OCI-LY3 (cell line): ENCODE data around the gene FARP1.

Experiments used
- H2AFZ ChIP-seq: fragments of 200-600, 300-600 bp; shearing (Covaris generic); 2 replicates; pipeline ENCODE4 v1.6.0; 2014; ENCODE audit warnings: antibody characterized with exemption, low read depth, low read length
- H3K27ac ChIP-seq: fragments of 200-600, 300-600 bp; sonication (generic); 2 replicates; pipeline ENCODE4 v1.5.1; 2014; ENCODE audit warnings: mild to moderate bottlenecking, low read length, moderate library complexity, mixed read lengths
- H3K27me3 ChIP-seq: fragments of 200-600, 300-600 bp; sonication (generic); 2 replicates; pipeline ENCODE4 v1.6.1; 2014; ENCODE audit warnings: low read depth, low read length, mixed read lengths
- H3K36me3 ChIP-seq: fragments of 200-600, 300-600 bp; sonication (generic); replicated peaks from 2 replicates; pipeline ENCODE3; 2014; ENCODE audit warnings: low read depth, low read length, mixed read lengths
- H3K4me1 ChIP-seq: fragments of 300-600, 200-600 bp; sonication (generic); 2 replicates; pipeline ENCODE4 v1.6.1; 2014; ENCODE audit warnings: low read length, mixed read lengths
- H3K4me2 ChIP-seq: fragments of 200-600, 300-600 bp; sonication (generic); 2 replicates; pipeline ENCODE4 v1.6.1; 2014; ENCODE audit warnings: low read length, mixed read lengths
- H3K4me3 ChIP-seq: fragments of 300-600, 200-600 bp; sonication (generic); 2 replicates; pipeline ENCODE4 v1.5.1; 2014; ENCODE audit warnings: antibody characterized with exemption, mild to moderate bottlenecking, low read length, moderate library complexity
- H3K79me2 ChIP-seq: fragments of 300-600, 200-600 bp; shearing (Covaris generic); 2 replicates; pipeline ENCODE4 v1.6.1; 2014; ENCODE audit warnings: mild to moderate bottlenecking, low read length, mixed read lengths
- H3K9ac ChIP-seq: fragments of 300-600, 200-600 bp; shearing (Covaris generic); 2 replicates; pipeline ENCODE4 v1.6.0; 2014; ENCODE audit warnings: mild to moderate bottlenecking, low read length, moderate library complexity
- H3K9me3 ChIP-seq: fragments of 200-600, 300-600 bp; shearing (Covaris generic); 2 replicates; pipeline ENCODE4 v1.6.1; 2014; ENCODE audit warnings: low read length, mixed read lengths; ENCODE audit not compliant: insufficient read depth
- H4K20me1 ChIP-seq: fragments of 200-600, 300-600 bp; sonication (generic); 2 replicates; pipeline ENCODE4 v1.6.1; 2016; ENCODE audit warnings: low read length, mixed read lengths; ENCODE audit not compliant: insufficient read depth
- EZH2phosphoT487 ChIP-seq: fragments of 200-600 bp; shearing (Covaris generic); IDR thresholded peaks from 2 replicates; pipeline ENCODE4 v1.6.1; 2018; ENCODE audit warnings: antibody characterized with exemption, mixed run types, low read depth
- TF ChIP-seq, protein P1 (sequence below): fragments of 200-600, 300-600 bp; sonication (generic); IDR thresholded peaks from 2 replicates; pipeline ENCODE4 v1.5.1; 2014; ENCODE audit warnings: antibody characterized with exemption, low read length, low read depth

The FARP1 gene

DNA sequence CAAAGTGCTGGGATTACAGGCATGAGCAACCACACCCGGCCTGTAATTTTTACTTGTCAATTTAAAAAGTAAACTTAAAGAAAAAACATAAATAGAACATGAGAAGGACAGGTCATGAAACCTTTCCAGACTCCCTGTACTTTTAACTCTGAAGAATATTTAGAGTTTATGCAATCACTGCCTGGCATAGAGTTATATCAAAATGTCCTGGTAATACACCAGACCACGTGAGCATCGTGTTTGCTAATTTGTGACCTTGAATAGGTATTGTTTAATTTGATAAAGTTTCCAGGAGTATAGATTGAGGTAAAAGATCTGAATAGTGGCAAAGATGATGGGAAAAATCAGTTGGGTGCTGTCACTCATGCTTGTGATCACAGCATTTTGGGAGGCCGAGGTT, 115.3 kb downstream of the FARP1 start:
- H3K4me3 ChIP-seq, result no peak overlapping the region
- H3K36me3 ChIP-seq, result no peaks in the 10 kb centered on the region
- H4K20me1 ChIP-seq, result no peaks in the 10 kb centered on the region
- H2AFZ ChIP-seq, result no peak overlapping the region
- no peak overlapping the region for H3K4me2 ChIP-seq
- TF ChIP-seq EZH2phosphoT487, result no peak
- TF ChIP-seq, protein P1, sequence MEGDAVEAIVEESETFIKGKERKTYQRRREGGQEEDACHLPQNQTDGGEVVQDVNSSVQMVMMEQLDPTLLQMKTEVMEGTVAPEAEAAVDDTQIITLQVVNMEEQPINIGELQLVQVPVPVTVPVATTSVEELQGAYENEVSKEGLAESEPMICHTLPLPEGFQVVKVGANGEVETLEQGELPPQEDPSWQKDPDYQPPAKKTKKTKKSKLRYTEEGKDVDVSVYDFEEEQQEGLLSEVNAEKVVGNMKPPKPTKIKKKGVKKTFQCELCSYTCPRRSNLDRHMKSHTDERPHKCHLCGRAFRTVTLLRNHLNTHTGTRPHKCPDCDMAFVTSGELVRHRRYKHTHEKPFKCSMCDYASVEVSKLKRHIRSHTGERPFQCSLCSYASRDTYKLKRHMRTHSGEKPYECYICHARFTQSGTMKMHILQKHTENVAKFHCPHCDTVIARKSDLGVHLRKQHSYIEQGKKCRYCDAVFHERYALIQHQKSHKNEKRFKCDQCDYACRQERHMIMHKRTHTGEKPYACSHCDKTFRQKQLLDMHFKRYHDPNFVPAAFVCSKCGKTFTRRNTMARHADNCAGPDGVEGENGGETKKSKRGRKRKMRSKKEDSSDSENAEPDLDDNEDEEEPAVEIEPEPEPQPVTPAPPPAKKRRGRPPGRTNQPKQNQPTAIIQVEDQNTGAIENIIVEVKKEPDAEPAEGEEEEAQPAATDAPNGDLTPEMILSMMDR, result no peak
- H3K27me3 ChIP-seq, result no peaks in the 10 kb centered on the region
- H3K9ac ChIP-seq, result no peak overlapping the region
- no peak overlapping the region for H3K27ac ChIP-seq
- H3K9me3 ChIP-seq, result no peaks in the 10 kb centered on the region
- no peaks in the 10 kb centered on the region for H3K79me2 ChIP-seq
- H3K4me1 ChIP-seq, result no peaks in the 10 kb centered on the region

DNA sequence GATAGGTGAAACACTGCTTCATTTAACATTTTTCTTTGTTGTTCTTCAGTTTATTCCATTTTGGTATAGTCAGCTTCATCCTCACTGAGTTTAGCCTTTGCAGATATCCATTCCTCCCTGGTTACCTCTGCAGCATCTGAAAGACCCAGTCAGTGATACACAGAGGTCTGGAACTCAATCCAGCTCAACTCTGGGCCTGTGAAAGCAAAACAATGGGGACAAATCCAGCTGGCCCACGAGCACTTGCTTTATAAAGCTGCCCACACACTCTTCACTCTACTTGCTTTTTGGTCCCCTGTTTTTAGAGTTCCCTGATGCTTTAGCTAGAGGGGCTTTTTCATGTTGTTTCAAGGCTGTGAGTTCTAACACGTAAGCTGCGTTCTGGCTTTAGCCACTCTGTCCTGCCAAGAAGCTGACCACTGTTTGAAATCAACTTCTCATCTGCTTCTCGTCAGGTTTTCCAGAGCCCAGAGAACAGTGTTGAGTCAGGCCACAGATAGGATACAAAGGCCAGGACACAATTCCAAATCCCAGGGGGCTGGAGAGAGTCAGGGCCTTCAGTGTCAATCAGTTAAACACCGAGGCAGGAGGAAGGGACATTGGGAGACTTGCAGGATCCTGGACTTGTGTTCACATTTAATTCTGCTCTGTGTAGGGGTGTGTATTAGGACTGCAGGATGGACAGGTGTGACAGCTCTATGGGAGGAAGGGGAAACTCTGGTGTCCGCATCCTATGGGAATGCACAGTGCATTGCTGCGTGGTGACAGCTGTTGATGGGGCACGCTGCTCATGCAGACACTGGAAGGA, 117.7 kb downstream of the FARP1 start:
- Histone ChIP-seq H3K4me1 (no peaks in the 10 kb centered on the region), H4K20me1 (no peaks in the 10 kb centered on the region), H3K9ac (no peak overlapping the region), H3K27me3 (no peaks in the 10 kb centered on the region), H3K9me3 (no peaks in the 10 kb centered on the region), H2AFZ (no peak overlapping the region), H3K4me2 (no peak overlapping the region), H3K27ac (no peak overlapping the region), H3K79me2 (no peaks in the 10 kb centered on the region), H3K36me3 (no peaks in the 10 kb centered on the region), H3K4me3 (no peak overlapping the region)
- TF ChIP-seq, protein P1, result no peak
- TF ChIP-seq EZH2phosphoT487, result no peak

DNA sequence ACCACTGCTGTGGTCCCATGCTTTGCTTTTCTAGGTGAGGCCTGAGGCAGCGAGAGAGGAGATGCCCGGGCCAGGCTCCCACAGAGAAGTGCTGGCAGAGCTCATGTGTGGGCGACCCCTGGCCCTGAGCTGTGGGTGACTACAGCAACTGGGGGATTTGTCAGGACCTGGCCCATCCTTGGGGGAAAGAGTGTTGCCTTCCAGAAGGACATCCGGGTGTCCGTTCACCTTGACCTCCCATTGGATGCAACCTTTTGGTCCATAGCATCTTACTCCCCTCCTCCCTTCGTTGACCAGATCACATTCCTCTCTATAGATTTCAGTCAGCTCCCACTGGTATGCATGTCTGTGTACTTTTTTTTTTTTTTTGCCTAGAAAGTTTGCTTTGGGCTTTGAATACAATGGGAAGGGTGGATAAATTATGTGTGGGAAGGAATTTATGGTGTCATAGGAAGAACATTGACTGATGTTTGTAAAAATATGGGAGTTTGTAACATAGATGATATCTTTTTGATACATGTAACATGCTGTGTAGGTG, 118.3 kb downstream of the FARP1 start:
- no peaks in the 10 kb centered on the region for H3K4me1 ChIP-seq
- TF ChIP-seq EZH2phosphoT487, result no peak

GRCh38 chr13:98262292-98262691, 119.4 kb downstream of the FARP1 start:
- TF ChIP-seq EZH2phosphoT487, result no peak
- TF ChIP-seq, protein P1, result no peak
- Histone ChIP-seq H3K27me3 (no peaks in the 10 kb centered on the region), H3K9me3 (no peaks in the 10 kb centered on the region), H3K4me2 (no peak overlapping the region), H3K9ac (no peak overlapping the region), H3K36me3 (no peaks in the 10 kb centered on the region), H3K27ac (no peak overlapping the region), H2AFZ (no peak overlapping the region), H3K79me2 (no peaks in the 10 kb centered on the region), H3K4me1 (no peaks in the 10 kb centered on the region), H4K20me1 (no peaks in the 10 kb centered on the region), H3K4me3 (no peak overlapping the region)

More for the DNA sequence above, 118.3 kb downstream of the FARP1 start:
- Histone ChIP-seq H3K4me2 (no peak overlapping the region), H3K9ac (no peak overlapping the region), H2AFZ (no peak overlapping the region), H3K79me2 (no peaks in the 10 kb centered on the region), H3K36me3 (no peaks in the 10 kb centered on the region), H3K9me3 (no peaks in the 10 kb centered on the region), H3K27ac (no peak overlapping the region), H4K20me1 (no peaks in the 10 kb centered on the region), H3K27me3 (no peaks in the 10 kb centered on the region), H3K4me3 (no peak overlapping the region)
